K562 (cell line): ENCODE data around the gene CEMIP. TPM values are rescaled to one million over a fixed set of nuclear protein-coding genes. Genes with fewer than 3 reads are reported as not detected.

Experiments used
- ATAC-seq: fragments of 200-7000 bp; cut with Tn5 transposase; 3 replicates; pipeline ENCODE4 v1.9.1; 2020; ENCODE audit warnings: moderate library complexity
- BruUV-seq: library from RNA; stranded (reverse); fragments of 400-500 nt; replicated peaks from 2 replicates; lab custom pipeline; 2021; lab: Mats Ljungman, UMichigan
- CTCF ChIA-PET: fragments of 300-600 bp; formaldehyde crosslinking; extraction: SDS; loops from one replicate; lab custom pipeline; 2021; ENCODE audit warnings: low intra/inter-chr PET ratio; lab: Yijun Ruan, JAX
- POLR2A ChIA-PET: fragments of 300-600, 350-650 bp; sonication (Branson Sonifier 250); formaldehyde crosslinking; extraction: SDS; loops from one replicate; lab custom pipeline; 2021; ENCODE audit warnings: antibody characterized with exemption, inconsistent platforms; lab: Yijun Ruan, JAX
- DNase-seq, 4 experiments: peaks; one replicate each; pipeline versions ENCODE4 v3.0.0 to v3.0.0-alpha.2; 2011 to 2018; ENCODE audit warnings: low spot score in 3 of 4, mixed read lengths in 3 of 4; ENCODE audit errors: extremely low read depth in 1 of 4
- FAIRE-seq: peaks from 2 replicates; lab custom pipeline; 2011; peaks lifted over from hg19 to GRCh38; lab: Jason Lieb, UNC
- H2AFZ ChIP-seq: 2 replicates; pipeline ENCODE4 v1.6.0; 2011; ENCODE audit warnings: low read depth, low read length, control low read depth, inconsistent platforms
- H3K27ac ChIP-seq: fragments of 200-600 bp; 3 replicates; pipeline ENCODE4 v1.8.0; 2011; ENCODE audit warnings: low read depth, mild to moderate bottlenecking, control low read depth, inconsistent platforms, low read length, moderate library complexity, mixed read lengths; ENCODE audit errors: extremely low read depth
- H3K27me3 ChIP-seq, 2 experiments: fragments of 300-600 bp in 1 of 2; 2 replicates in 1 of 2; 3 replicates in 1 of 2; pipeline versions ENCODE4 v1.6.0 to v1.8.0; 2011; ENCODE audit warnings: inconsistent platforms in 2 of 2, low read length in 2 of 2, mild to moderate bottlenecking in 1 of 2, mixed read lengths in 1 of 2, moderate library complexity in 1 of 2; ENCODE audit not compliant: control insufficient read depth in 2 of 2, insufficient read depth in 2 of 2
- H3K36me3 ChIP-seq: fragments of 300-600 bp; 3 replicates; pipeline ENCODE4 v1.8.0; 2011; ENCODE audit warnings: mild to moderate bottlenecking, low read length, inconsistent platforms; ENCODE audit not compliant: control insufficient read depth, insufficient read depth
- H3K4me1 ChIP-seq, 2 experiments: fragments of 200-600 bp in 1 of 2; replicated peaks in 1 of 2; 2 replicates in 1 of 2; 3 replicates in 1 of 2; pipeline versions ENCODE4 v1.5.1 to v1.8.0; 2011; ENCODE audit warnings: inconsistent platforms in 2 of 2, low read length in 2 of 2, mild to moderate bottlenecking in 1 of 2, mixed read lengths in 1 of 2, moderate library complexity in 1 of 2; ENCODE audit not compliant: control insufficient read depth in 2 of 2, insufficient read depth in 2 of 2
- H3K4me2 ChIP-seq: 2 replicates; pipeline ENCODE4 v1.6.1; 2011; ENCODE audit warnings: low read length, control low read depth, inconsistent platforms, mixed read lengths; ENCODE audit not compliant: insufficient read depth
- H3K4me3 ChIP-seq: fragments of 200-600 bp; sonication (generic), shearing (Covaris generic); 2 replicates; pipeline ENCODE4 v1.5.1; 2016; ENCODE audit warnings: control low read depth, inconsistent platforms
- H3K79me2 ChIP-seq: fragments of 200-600 bp; 3 replicates; pipeline ENCODE4 v1.8.0; 2011; ENCODE audit warnings: low read length, inconsistent platforms; ENCODE audit not compliant: control insufficient read depth, insufficient read depth
- H3K9ac ChIP-seq, 2 experiments: 2 replicates each; pipeline versions ENCODE4 v1.6.0 to v1.6.1; 2011; ENCODE audit warnings: low read depth in 2 of 2, low read length in 2 of 2, control low read depth in 1 of 2, inconsistent platforms in 1 of 2, mild to moderate bottlenecking in 1 of 2, mixed read lengths in 1 of 2; ENCODE audit not compliant: insufficient read depth in 1 of 2
- H3K9me1 ChIP-seq: one replicate; pipeline ENCODE4 v1.6.0; 2011; ENCODE audit warnings: inconsistent platforms, mild to moderate bottlenecking, low read length, moderate library complexity; ENCODE audit not compliant: control insufficient read depth, insufficient read depth
- H3K9me3 ChIP-seq: replicated peaks from 2 replicates; pipeline ENCODE4 v1.5.1; 2011; ENCODE audit warnings: low read depth, low read length, inconsistent platforms; ENCODE audit not compliant: control insufficient read depth, insufficient read depth
- H4K20me1 ChIP-seq: replicated peaks from 2 replicates; pipeline ENCODE4 v1.6.1; 2011; ENCODE audit warnings: low read length, inconsistent platforms, mixed read lengths; ENCODE audit not compliant: control insufficient read depth, insufficient read depth
- DPF2 ChIP-seq: fragments of 450-650 bp; IDR thresholded peaks from 2 replicates; pipeline ENCODE4 v1.6.1; 2016
- ETV5 ChIP-seq: sonication (generic); formaldehyde crosslinking; IDR thresholded peaks from 2 replicates; pipeline ENCODE4 v1.4.0; 2020; ENCODE audit warnings: low read depth, mild to moderate bottlenecking, missing genetic modification reagents
- GATAD2A ChIP-seq: fragments of 450-650 bp; IDR thresholded peaks from 2 replicates; pipeline ENCODE4 v1.6.1; 2017
- NBN ChIP-seq: fragments of 450-650 bp; IDR thresholded peaks from 2 replicates; pipeline ENCODE4 v1.6.1; 2016; ENCODE audit warnings: low read depth, mild to moderate bottlenecking
- POLR2AphosphoS2 ChIP-seq: IDR thresholded peaks from 2 replicates; pipeline ENCODE4 v1.6.1; 2012; ENCODE audit warnings: low read length, improper control_type of control experiment
- STAT5B ChIP-seq: fragments of 250-450 bp; sonication (Bioruptor Pico); IDR thresholded peaks from 2 replicates; pipeline ENCODE4 v1.8.0; 2021; ENCODE audit warnings: mild to moderate bottlenecking, inconsistent platforms
- TEAD1 ChIP-seq, 2 experiments: fragments of 450-650 bp in 1 of 2; sonication (generic) in 1 of 2; formaldehyde crosslinking; IDR thresholded peaks; 2 replicates each; pipeline versions ENCODE4 v1.4.0 to v1.8.0; 2020 to 2022; ENCODE audit warnings: mild to moderate bottlenecking in 2 of 2, missing genetic modification reagents in 1 of 2
- ZBTB49 ChIP-seq: sonication (generic); formaldehyde crosslinking; IDR thresholded peaks from 2 replicates; pipeline ENCODE4 v1.8.0; 2022; ENCODE audit warnings: missing genetic modification reagents, mild to moderate bottlenecking, borderline replicate concordance
- ZC3H8 ChIP-seq: fragments of 450-650 bp; IDR thresholded peaks from 2 replicates; pipeline ENCODE4 v1.6.1; 2017
- ZNF318 ChIP-seq, 2 experiments: fragments of 450-650 bp; IDR thresholded peaks; 2 replicates each; pipeline ENCODE4 v1.6.1; 2016; ENCODE audit warnings: mild to moderate bottlenecking in 2 of 2, borderline replicate concordance in 1 of 2, low read depth in 1 of 2, moderate library complexity in 1 of 2
- ZNF583 ChIP-seq: fragments of 250-450 bp; sonication (Bioruptor Pico); IDR thresholded peaks from 2 replicates; pipeline ENCODE4 v1.4.0; 2020
- ZNF75A ChIP-seq: fragments of 450-650 bp; formaldehyde crosslinking; IDR thresholded peaks from 2 replicates; pipeline ENCODE4 v1.4.0; 2020; ENCODE audit warnings: mild to moderate bottlenecking
- ZNF780A ChIP-seq: fragments of 250-450 bp; sonication (Bioruptor Pico); IDR thresholded peaks from 2 replicates; pipeline ENCODE4 v1.5.0; 2021; ENCODE audit warnings: mild to moderate bottlenecking
- WGBS: fragments of 100-300 bp; shearing (Covaris generic); methylation state at CpG from one replicate; pipeline ENCODE4 v1.1.6; 2016; ENCODE audit warnings: low coverage, mixed read lengths; ENCODE audit not compliant: insufficient coverage; ENCODE audit errors: missing lambda C conversion rate; 5-methylcytosine and 5-hydroxymethylcytosine counted together
- in situ Hi-C: fragments of 300-500 bp; cut with MboI; formaldehyde crosslinking; loops from 4 replicates; pipeline ENCODE4 v1.15.0; 2018; ENCODE audit warnings: inconsistent platforms, mixed read lengths
- intact Hi-C: fragments of 100-400 bp; cut with micrococcal nuclease; formaldehyde crosslinking; loops from 2 replicates; pipeline ENCODE4 v1.14.2; 2022
- polyA plus RNA-seq, 8 experiments: library from polyadenylated mRNA; depleted of rRNA in 4 of 8; stranded (reverse) in 5 of 8; unstranded in 3 of 8; fragments of >200 nt; fragmentation: Nextera tagmentation in 2 of 8; fragmentation: Illumina TruSeq in 1 of 8; extraction: Ambion mirVana in 2 of 8; extraction: Trizol in 1 of 8; gene quantifications; 2 replicates each; pipeline versions ENCODE4 v1.2.1 to v1.2.3, GENCODE V29; 2011 to 2014; ENCODE audit warnings: inconsistent platforms in 1 of 8, missing spikeins in 1 of 8
- total RNA-seq, 7 experiments: library from RNA; depleted of rRNA in 6 of 7; stranded (reverse); fragments of >200 nt in 6 of 7; fragmentation: Illumina TruSeq in 2 of 7; extraction: Trizol in 2 of 7; gene quantifications; 2 replicates each; pipeline versions ENCODE4 v1.2.1 to v1.2.3, GENCODE V29; 2011 to 2021; ENCODE audit warnings: low replicate concordance in 1 of 7

CEMIP gene
- total and polyA plus RNA-seq, 9 of the 15 experiments (the other 6 are each of a cell fraction or from before 2014, with no cell fraction given), result 0.33 TPM; not detected in 8

- Histone ChIP-seq H3K9me1 (no peaks in the 10 kb centered on the region), H3K27me3 (peaks cover 5 to 45% of the 10 kb centered on the region in 2 experiments; a peak in 4 of 5 replicates), H3K4me3 (no peak overlapping the region), H3K79me2 (no peaks in the 10 kb centered on the region), H3K4me1 (no peaks in the 10 kb centered on the region; a peak in 1 of 5 replicates), H3K9me3 (no peaks in the 10 kb centered on the region), H3K27ac (no peak overlapping the region), H3K4me2 (no peak overlapping the region), H2AFZ (no peak overlapping the region), H3K9ac (no peak overlapping the region), H4K20me1 (no peaks in the 10 kb centered on the region; the same call in 1 of the 2 replicates), H3K36me3 (no peaks in the 10 kb centered on the region)
- ChIA-PET CTCF (no interaction called here), POLR2A (interaction anchor here (0.9 to 1.5 kb wide), 4 partner anchors 13 to 226 kb away, joined by 3 to 5 read pairs (median 3); no protein-coding TSS in a partner anchor)
- ATAC-seq (no peak), DNase-seq (no peak), FAIRE-seq (no peak)
- BruUV-seq, result no TSS peak
- intact Hi-C loops (no loop called here), in situ Hi-C loops (no loop called here)
- 2% methylated on average over 9 of the region's 11 CpGs for WGBS
- TF ChIP-seq STAT5B (CRISPR knock-in tag) (no peak), DPF2 (no peak), ZNF583 (CRISPR knock-in tag) (no peak), POLR2AphosphoS2 (no peak), ZNF318 (IDR thresholded peaks at IDR 0.05; ENCODE audit: borderline replicate concordance in 1 of 2, low read depth in 1 of 2) (no peak), TEAD1 (CRISPR knock-in tag; IDR thresholded peaks at IDR 0.05) (no peak), ZNF75A (no peak), ZC3H8 (no peak), NBN (no peak), ZNF780A (CRISPR knock-in tag) (no peak), GATAD2A (no peak), ETV5 (no peak), ZBTB49 (no peak)
Measured at GRCh38 chr15:80844011-80844732, 65.0 kb downstream of the CEMIP start.
